NCI-H524 treated with DMSO at 0.1 percent for 48 hours (cell line): ENCODE results near the gene LACTBL1.
A peak's percentile ranks its signal among the peaks of the same experiment; 100 is the strongest.
"Not testable (repeated sequence)": the region's sequence is repeated elsewhere in the genome, so short reads cannot be mapped to it uniquely, and the experiment has no call there.

Experiments used
- DNase-seq: peaks from one replicate; lab custom pipeline; 2025; lab: John Stamatoyannopoulos, UW

LACTBL1 gene, protein sequence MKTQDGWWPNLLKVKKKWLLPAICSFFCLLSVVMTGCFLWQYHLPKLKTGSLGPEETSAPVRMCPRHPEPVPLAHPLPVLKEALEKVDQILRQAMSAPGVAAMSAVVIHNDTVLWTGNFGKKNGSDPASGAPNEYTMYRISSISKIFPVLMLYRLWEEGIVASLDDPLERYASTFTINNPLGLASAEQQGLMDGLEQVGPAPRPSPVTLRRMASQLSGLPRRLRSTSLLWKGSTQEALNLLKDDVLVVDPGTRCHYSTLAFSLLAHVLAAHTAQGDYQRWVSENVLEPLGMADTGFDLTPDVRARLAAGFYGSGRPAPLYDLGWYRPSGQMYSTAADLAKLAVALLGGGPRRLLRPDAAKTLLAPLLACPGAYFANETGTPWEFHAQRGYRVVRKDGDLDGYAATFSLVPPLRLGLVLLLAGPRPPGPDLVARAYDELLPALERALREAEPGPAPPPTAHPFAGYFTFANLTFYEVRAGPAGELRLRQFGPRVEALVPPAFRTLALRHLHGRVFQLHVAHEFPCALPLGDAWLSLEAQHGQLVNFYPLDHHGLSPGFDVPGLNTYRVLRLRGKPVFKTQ

GRCh38 chr1:22972760-22973159 is at the start of gene LACTBL1:
LACTBL1 (minus strand) TSS chr1:22972866; CDS start chr1:22972316, 550 bp downstream.
- peak; percentile 84 for DNase-seq

DNA sequence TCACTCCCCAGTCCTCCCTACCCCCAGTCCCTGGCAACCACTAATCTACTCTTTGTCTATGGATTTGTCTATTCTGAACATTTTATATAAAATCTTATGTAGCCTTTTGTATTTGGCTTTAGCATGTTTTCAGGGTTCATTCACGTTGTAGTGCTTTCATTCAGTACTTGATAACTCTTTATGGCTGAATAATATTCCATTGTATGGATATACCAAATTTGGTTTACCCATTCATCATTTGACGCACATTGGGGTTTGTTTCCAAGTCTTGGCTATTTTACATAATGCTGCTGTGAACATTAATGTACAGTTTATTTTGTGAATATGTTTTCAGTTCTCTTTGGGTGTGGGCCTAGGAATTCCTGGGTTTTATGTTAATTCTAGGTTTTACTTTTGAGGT is 49.2 kb upstream of the LACTBL1 start:
- DNase-seq: no peak

GRCh38 chr1:23020706-23021405 is 48.2 kb upstream of the LACTBL1 start:
- DNase-seq: peak; percentile 14

- DNase-seq: peak; percentile 34
Measured at GRCh38 chr1:23019863-23020625, 47.4 kb upstream of the LACTBL1 start.

- peak; percentile 86 for DNase-seq
Measured at GRCh38 chr1:23019094-23019862, 46.6 kb upstream of the LACTBL1 start, which contains the start of gene KDM1A. KDM1A (plus strand) TSS chr1:23019468; CDS start chr1:23019597, 129 bp downstream.

DNA sequence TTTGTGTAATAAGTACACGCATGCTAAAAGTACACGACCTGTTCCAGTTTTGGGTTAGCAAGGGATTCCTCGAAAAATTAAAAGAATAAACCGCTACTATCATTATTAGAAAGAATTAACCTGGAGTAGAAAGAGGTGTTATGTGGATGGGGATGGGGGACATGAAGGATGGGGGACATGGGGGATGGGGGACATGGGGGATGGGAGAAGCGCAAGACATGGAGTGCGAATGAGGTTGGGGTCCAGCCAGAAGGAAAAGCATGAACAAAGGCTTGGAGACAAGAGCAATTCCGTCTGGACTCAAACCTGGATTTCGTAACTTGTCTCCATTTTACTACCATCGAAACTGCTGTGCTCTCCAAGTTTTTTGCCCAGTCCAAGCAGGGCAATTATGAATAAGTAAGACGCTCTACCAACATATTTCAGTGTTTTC is 46.0 kb upstream of the LACTBL1 start:
- DNase-seq: no peak

DNA sequence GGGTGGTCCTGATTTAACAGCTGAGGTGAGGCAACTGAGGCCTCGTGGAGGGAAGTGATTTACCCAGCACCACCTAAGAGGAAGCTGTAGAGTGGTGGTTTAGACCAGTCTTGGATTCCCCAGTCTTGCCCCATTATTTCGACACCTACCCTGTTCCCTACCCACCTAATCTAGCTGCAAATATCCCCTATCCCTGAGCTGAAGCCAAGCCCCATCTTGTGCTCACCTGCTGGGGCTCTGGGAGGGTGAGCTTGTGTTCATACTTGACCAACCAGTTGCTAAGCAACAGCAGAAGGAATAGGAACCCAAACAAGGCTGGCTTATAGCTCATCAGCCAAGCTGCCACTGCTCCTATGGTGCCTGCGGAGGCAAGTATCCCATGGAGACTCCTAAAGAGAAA is 41.0 kb upstream of the LACTBL1 start:
- peak; percentile 44 for DNase-seq

GRCh38 chr1:23010025-23010424 is 37.4 kb upstream of the LACTBL1 start:
- DNase-seq: not testable (repeated sequence)

DNA sequence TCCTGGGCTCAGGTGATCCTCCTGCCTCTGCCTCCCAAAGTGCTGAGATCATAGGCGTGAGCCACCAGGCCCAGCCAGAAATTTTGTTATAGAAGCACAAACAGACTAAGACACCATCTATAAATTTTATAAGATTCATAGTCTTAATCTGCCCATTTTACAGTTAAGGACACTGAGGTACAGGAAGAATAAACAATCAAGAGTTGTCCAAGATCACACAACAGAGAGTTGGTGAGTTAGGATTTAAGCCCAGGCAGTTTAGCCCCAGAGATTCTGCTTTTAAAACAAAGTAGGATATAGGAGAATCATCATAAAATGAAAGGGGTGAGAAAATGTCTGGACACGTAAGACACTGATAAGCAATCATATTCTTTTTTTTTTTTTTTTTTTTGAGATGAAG is 36.2 kb upstream of the LACTBL1 start:
- no peak for DNase-seq

GRCh38 chr1:23007106-23007505 is 34.4 kb upstream of the LACTBL1 start:
- no peak for DNase-seq

GRCh38 chr1:23004769-23005168 is 32.1 kb upstream of the LACTBL1 start:
- not testable (repeated sequence) for DNase-seq

DNA sequence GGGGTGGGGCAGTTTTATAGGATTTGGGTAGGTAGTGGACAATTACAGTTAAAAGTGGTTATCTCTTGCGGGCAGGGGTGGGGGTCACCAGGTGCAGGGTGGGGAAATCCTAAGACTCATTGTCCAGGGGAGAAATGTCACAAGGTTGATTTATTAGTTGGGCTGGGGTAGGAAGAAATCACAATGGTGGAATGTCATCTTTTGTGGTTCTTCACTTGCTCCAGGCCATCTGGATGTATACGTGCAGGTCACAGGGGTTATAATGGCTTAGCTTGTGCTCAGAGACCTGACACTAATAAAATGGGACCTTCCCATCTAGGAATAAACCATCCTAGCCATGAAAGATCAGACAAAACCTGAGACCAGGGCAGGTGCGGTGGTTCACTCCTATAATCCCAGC is 31.4 kb upstream of the LACTBL1 start:
- DNase-seq: no peak

DNA sequence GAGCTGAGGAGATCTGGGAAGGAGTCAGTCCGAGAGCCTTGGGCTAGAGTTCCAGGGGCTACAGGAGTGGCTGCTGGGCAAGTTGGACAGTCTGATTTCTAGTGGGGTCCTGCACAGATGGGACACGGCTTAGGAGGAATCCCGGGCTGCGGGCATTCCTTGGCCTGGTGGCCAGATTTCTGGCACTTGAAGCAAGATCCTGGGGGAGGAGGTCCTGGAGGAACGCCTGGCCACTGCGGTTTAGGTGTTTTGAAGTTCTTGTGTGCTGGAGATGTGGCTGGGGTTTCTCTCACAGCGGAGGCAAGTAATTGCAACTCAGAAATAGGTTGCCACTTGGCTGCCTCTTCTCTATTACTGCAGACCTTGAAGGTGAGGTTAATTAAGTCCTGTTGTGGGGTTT is 29.6 kb upstream of the LACTBL1 start:
- DNase-seq: not testable (repeated sequence)

- DNase-seq: not testable (repeated sequence)
Measured at GRCh38 chr1:23000133-23000532, 27.5 kb upstream of the LACTBL1 start.

DNA sequence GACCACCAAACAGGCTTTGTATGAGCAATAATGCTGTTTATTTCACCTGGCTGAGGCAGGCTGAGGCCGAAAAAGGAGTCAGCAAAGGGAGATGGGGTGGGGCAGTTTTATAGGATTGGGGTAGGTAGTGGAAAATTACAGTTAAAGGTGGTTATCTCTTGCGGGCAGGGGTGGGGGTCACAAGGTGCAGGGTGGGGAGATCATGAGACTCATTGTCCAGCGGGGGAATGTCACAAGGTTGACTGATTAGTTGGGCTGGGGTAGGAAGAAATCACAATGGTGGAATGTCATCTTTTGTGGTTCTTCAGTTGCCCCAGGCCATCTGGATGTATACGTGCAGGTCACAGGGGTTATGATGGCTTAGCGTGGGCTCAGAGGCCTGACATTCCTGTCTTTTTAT is 24.9 kb upstream of the LACTBL1 start:
- DNase-seq: not testable (repeated sequence)

- no peak for DNase-seq
Measured at GRCh38 chr1:22995774-22996173, 23.1 kb upstream of the LACTBL1 start.

- not testable (repeated sequence) for DNase-seq
Measured at GRCh38 chr1:22993220-22993795, 20.6 kb upstream of the LACTBL1 start.

GRCh38 chr1:22992384-22992783 is 19.7 kb upstream of the LACTBL1 start:
- DNase-seq: not testable (repeated sequence)

- no peak for DNase-seq
Measured at GRCh38 chr1:22983944-22984343, 11.3 kb upstream of the LACTBL1 start.

GRCh38 chr1:22980471-22980790 is 7.8 kb upstream of the LACTBL1 start:
- DNase-seq: not testable (repeated sequence)

DNA sequence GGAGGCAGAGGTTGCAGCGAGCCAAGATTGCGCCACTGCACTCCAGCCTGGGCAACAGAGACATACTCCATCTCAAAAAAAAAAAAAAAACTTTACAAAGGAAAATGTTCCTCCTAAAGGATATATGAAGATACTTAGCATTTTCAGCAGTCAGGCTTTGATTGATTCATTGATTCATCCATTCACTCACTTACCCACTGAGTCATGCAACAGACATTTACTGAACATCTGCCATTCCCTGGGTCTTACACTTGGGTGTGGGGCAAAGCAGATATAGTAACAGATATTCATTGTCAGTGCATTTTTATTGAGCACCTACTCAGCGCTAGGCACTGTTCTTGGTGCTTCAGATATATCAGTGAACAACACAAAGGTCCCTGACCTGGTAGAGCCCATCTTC is 5.6 kb upstream of the LACTBL1 start:
- DNase-seq: no peak
